DOHH2 (cell line): Measurements from ENCODE around the gene RPL13A.
A peak's percentile ranks its signal among the peaks of the same experiment; 100 is the strongest.

Experiments used
- H3F3A ChIP-seq: fragments of 200-600 bp; sonication (generic), shearing (Covaris generic); 2 replicates; pipeline ENCODE4 v1.6.0; 2016; ENCODE audit warnings: antibody characterized with exemption, mild to moderate bottlenecking; ENCODE audit not compliant: control insufficient read depth, insufficient read depth
- H3K27ac ChIP-seq: fragments of 200-600 bp; sonication (generic); 2 replicates; pipeline ENCODE4 v1.5.1; 2014; ENCODE audit warnings: low read depth, mild to moderate bottlenecking, low read length, moderate library complexity
- H3K27me3 ChIP-seq: fragments of 200-600 bp; sonication (generic); 2 replicates; pipeline ENCODE4 v1.6.1; 2014; ENCODE audit warnings: mild to moderate bottlenecking, low read length, mixed read lengths; ENCODE audit not compliant: control insufficient read depth
- H3K36me3 ChIP-seq: fragments of 200-600 bp; sonication (generic); 2 replicates; pipeline ENCODE4 v1.6.1; 2014; ENCODE audit warnings: mild to moderate bottlenecking, low read length, moderate library complexity, mixed read lengths; ENCODE audit not compliant: control insufficient read depth
- H3K4me1 ChIP-seq: fragments of 200-600 bp; sonication (generic); 2 replicates; pipeline ENCODE4 v1.6.1; 2014; ENCODE audit warnings: mild to moderate bottlenecking, low read length, mixed read lengths; ENCODE audit not compliant: control insufficient read depth
- H3K4me2 ChIP-seq: fragments of 200-600 bp; sonication (generic); 2 replicates; pipeline ENCODE4 v1.6.0; 2014; ENCODE audit warnings: mild to moderate bottlenecking, low read length, moderate library complexity
- H3K4me3 ChIP-seq: fragments of 200-600 bp; sonication (generic); 2 replicates; pipeline ENCODE4 v1.5.1; 2014; ENCODE audit warnings: mild to moderate bottlenecking, low read length, mixed read lengths
- H3K79me2 ChIP-seq: fragments of 200-600 bp; sonication (generic); 2 replicates; pipeline ENCODE4 v1.6.1; 2014; ENCODE audit warnings: mild to moderate bottlenecking, low read length, mixed read lengths; ENCODE audit not compliant: control insufficient read depth
- H3K9me2 ChIP-seq: fragments of 200-600 bp; sonication (generic); replicated peaks from 2 replicates; pipeline ENCODE4 v1.6.1; 2014; ENCODE audit warnings: mild to moderate bottlenecking, low read length, mixed read lengths; ENCODE audit not compliant: control insufficient read depth
- H3K9me3 ChIP-seq: fragments of 200-600 bp; sonication (generic); 2 replicates; pipeline ENCODE4 v1.6.1; 2014; ENCODE audit warnings: antibody characterized with exemption, low read length, mixed read lengths; ENCODE audit not compliant: control insufficient read depth, insufficient read depth
- H4K20me1 ChIP-seq: fragments of 200-600 bp; sonication (generic); 2 replicates; pipeline ENCODE4 v1.6.0; 2014; ENCODE audit warnings: low read depth, mild to moderate bottlenecking, antibody characterized with exemption, low read length, moderate library complexity; ENCODE audit not compliant: control insufficient read depth, insufficient read depth
- CTCF ChIP-seq: fragments of 200-600 bp; sonication (generic); IDR thresholded peaks from one replicate; pipeline ENCODE4 v1.5.1; 2014; ENCODE audit warnings: antibody characterized with exemption, mild to moderate bottlenecking, low read depth, low read length; ENCODE audit not compliant: poor library complexity, severe bottlenecking
- EZH2phosphoT487 ChIP-seq: fragments of 200-600 bp; sonication (generic); IDR thresholded peaks from 2 replicates; pipeline ENCODE4 v1.6.1; 2017; ENCODE audit warnings: borderline replicate concordance, mild to moderate bottlenecking, antibody characterized with exemption, low read length, moderate library complexity, mixed read lengths

The RPL13A gene

GRCh38 chr19:49497047-49497788, 9.8 kb downstream of the RPL13A start:
- Histone ChIP-seq H3K4me2 (peak overlapping the region; percentile 83), H3K9me2 (no peaks in the 10 kb centered on the region)

GRCh38 chr19:49497789-49498103, 10.3 kb downstream of the RPL13A start:
- Histone ChIP-seq H3K79me2 (peaks cover 34% of the 10 kb centered on the region), H3K9me3 (no peaks in the 10 kb centered on the region), H3K4me1 (peaks cover 71% of the 10 kb centered on the region), H3F3A (peaks cover 70% of the 10 kb centered on the region), H3K27me3 (no peaks in the 10 kb centered on the region), H3K9me2 (no peaks in the 10 kb centered on the region), H3K36me3 (peaks cover 50% of the 10 kb centered on the region), H3K4me2 (peak overlapping the region; percentile 83), H3K27ac (peak overlapping the region; percentile 81), H4K20me1 (peaks cover 14% of the 10 kb centered on the region; the same call in 1 of the 2 replicates), H3K4me3 (peak overlapping the region; percentile 94)
- TF ChIP-seq EZH2phosphoT487 (no peak), CTCF (no peak)

More at GRCh38 chr19:49497047-49497788, 9.8 kb downstream of the RPL13A start:
- Histone ChIP-seq H3K36me3 (peaks cover 55% of the 10 kb centered on the region), H3K9me3 (no peaks in the 10 kb centered on the region), H3K4me3 (peak overlapping the region; percentile 94), H3K27ac (peak overlapping the region; percentile 81), H3K4me1 (peaks cover 77% of the 10 kb centered on the region), H4K20me1 (peaks cover 14% of the 10 kb centered on the region; the same call in 1 of the 2 replicates), H3F3A (peaks cover 75% of the 10 kb centered on the region), H3K27me3 (no peaks in the 10 kb centered on the region), H3K79me2 (peaks cover 34% of the 10 kb centered on the region)
- no peak for TF ChIP-seq CTCF
- TF ChIP-seq EZH2phosphoT487 = no peak

- Histone ChIP-seq H3F3A (peaks cover 63% of the 10 kb centered on the region), H4K20me1 (peaks cover 14% of the 10 kb centered on the region; the same call in 1 of the 2 replicates), H3K4me1 (peaks cover 64% of the 10 kb centered on the region), H3K36me3 (peaks cover 43% of the 10 kb centered on the region), H3K27me3 (no peaks in the 10 kb centered on the region), H3K9me2 (no peaks in the 10 kb centered on the region), H3K4me2 (peak overlapping the region; percentile 83), H3K27ac (no peak overlapping the region), H3K9me3 (no peaks in the 10 kb centered on the region), H3K79me2 (peaks cover 34% of the 10 kb centered on the region), H3K4me3 (peak overlapping the region; percentile 94)
- TF ChIP-seq EZH2phosphoT487 (no peak), CTCF (no peak)
Measured at GRCh38 chr19:49498475-49498874, 11.1 kb downstream of the RPL13A start.
